A549 (cell line): ENCODE data around the gene ANO2. TPM values are rescaled to one million over a fixed set of nuclear protein-coding genes. Genes with fewer than 3 reads are reported as not detected.

ENCODE experiments used
- ATAC-seq, 2 experiments: fragments of 200-7000 bp in 1 of 2; fragments of >200 bp in 1 of 2; cut with Nextera tagmentation in 1 of 2; cut with Tn5 transposase in 1 of 2; 3 replicates each; pipeline versions ENCODE4 v1.8.0 to v1.9.1; 2018 to 2020; ENCODE audit warnings: mild to moderate bottlenecking in 1 of 2, moderate library complexity in 1 of 2
- CTCF ChIA-PET: fragments of 300-600 bp; sonication (Branson Sonifier 250); formaldehyde crosslinking; extraction: SDS; loops from one replicate; lab custom pipeline; 2021; ENCODE audit warnings: antibody characterized with exemption, inconsistent platforms; lab: Yijun Ruan, JAX
- POLR2A ChIA-PET: fragments of 350-600 bp; formaldehyde crosslinking; extraction: SDS; loops from one replicate; lab custom pipeline; 2021; ENCODE audit warnings: antibody characterized with exemption, inconsistent platforms; lab: Yijun Ruan, JAX
- DNase-seq, 2 experiments: peaks; one replicate each; pipeline versions ENCODE4 v3.0.0 to v3.0.0-alpha.2; 2011 to 2016; ENCODE audit warnings: low read depth in 1 of 2, low spot score in 1 of 2
- FAIRE-seq: peaks from 2 replicates; lab custom pipeline; 2011; peaks lifted over from hg19 to GRCh38; lab: Jason Lieb, UNC
- H3K27ac ChIP-seq, 2 experiments: fragments of >200 bp; sonication (Bioruptor Twin); formaldehyde crosslinking; 3 replicates each; pipeline ENCODE4 v1.5.1; 2016 to 2017
- H3K4me1 ChIP-seq: fragments of >200 bp; sonication (Bioruptor Twin); formaldehyde crosslinking; 3 replicates; pipeline ENCODE4 v1.6.1; 2016
- H3K4me2 ChIP-seq: fragments of >200 bp; sonication (Bioruptor Twin); formaldehyde crosslinking; 3 replicates; pipeline ENCODE4 v1.6.1; 2016
- H3K4me3 ChIP-seq: fragments of >200 bp; sonication (Bioruptor Twin); formaldehyde crosslinking; 3 replicates; pipeline ENCODE4 v1.5.1; 2016
- H3K9me3 ChIP-seq: fragments of >200 bp; sonication (Bioruptor Twin); formaldehyde crosslinking; 3 replicates; pipeline ENCODE4 v1.6.1; 2016
- BCL3 ChIP-seq: fragments of >200 bp; sonication (Bioruptor Twin); formaldehyde crosslinking; IDR thresholded peaks from 3 replicates; pipeline ENCODE4 v1.6.1; 2016
- BHLHE40 ChIP-seq: IDR thresholded peaks from 2 replicates; pipeline ENCODE4 v1.6.1; 2012; ENCODE audit warnings: low read depth, low read length, inconsistent platforms
- CBX8 ChIP-seq: fragments of 200-600 bp; sonication (generic); IDR thresholded peaks from 2 replicates; pipeline ENCODE4 v1.6.1; 2016
- CHD2 ChIP-seq: fragments of 150-350 bp; IDR thresholded peaks from 2 replicates; pipeline ENCODE4 v1.6.1; 2014; ENCODE audit warnings: low read length; ENCODE audit not compliant: partially characterized antibody
- CHD4 ChIP-seq: fragments of 200-600 bp; sonication (generic); IDR thresholded peaks from 2 replicates; pipeline ENCODE4 v1.6.1; 2016; ENCODE audit warnings: antibody characterized with exemption, mild to moderate bottlenecking, borderline replicate concordance
- E2F6 ChIP-seq: IDR thresholded peaks from 2 replicates; pipeline ENCODE4 v1.6.1; 2012; ENCODE audit warnings: low read depth, borderline replicate concordance
- EHMT2 ChIP-seq: fragments of 200-600 bp; sonication (generic); IDR thresholded peaks from 2 replicates; pipeline ENCODE4 v1.6.1; 2016; ENCODE audit warnings: antibody characterized with exemption, low read depth, mild to moderate bottlenecking, moderate library complexity
- ESRRA ChIP-seq: fragments of 150-350 bp; IDR thresholded peaks from 2 replicates; pipeline ENCODE4 v1.6.1; 2014; ENCODE audit warnings: mild to moderate bottlenecking, low read length, borderline replicate concordance
- FOSB ChIP-seq: fragments of 250-450 bp; sonication (Bioruptor Pico); IDR thresholded peaks from 2 replicates; pipeline ENCODE4 v1.5.0; 2020; ENCODE audit warnings: mild to moderate bottlenecking, moderate library complexity
- FOSL2 ChIP-seq, 2 experiments: fragments of 450-650 bp in 1 of 2; fragments of >200 bp in 1 of 2; sonication (Bioruptor Twin) in 1 of 2; formaldehyde crosslinking; IDR thresholded peaks; 2 replicates each; pipeline versions ENCODE4 v1.5.0 to v1.6.1; 2016 to 2020; ENCODE audit warnings: mild to moderate bottlenecking in 1 of 2, moderate library complexity in 1 of 2
- HES2 ChIP-seq: fragments of >200 bp; sonication (Bioruptor Twin); formaldehyde crosslinking; IDR thresholded peaks from 2 replicates; pipeline ENCODE4 v1.6.1; 2016
- HEYL ChIP-seq: fragments of 250-450 bp; sonication (Bioruptor Pico); IDR thresholded peaks from 2 replicates; pipeline ENCODE4 v1.8.0; 2021; ENCODE audit warnings: mild to moderate bottlenecking, moderate library complexity
- MAFK ChIP-seq: fragments of 450-650 bp; IDR thresholded peaks from 2 replicates; pipeline ENCODE4 v1.6.1; 2014; ENCODE audit not compliant: partially characterized antibody
- NFE2L2 ChIP-seq: fragments of 150-350 bp; conservative IDR thresholded peaks from 2 replicates; pipeline ENCODE4 v1.6.1; 2014; ENCODE audit warnings: low read length
- NR3C1 ChIP-seq: fragments of >200 bp; sonication (Bioruptor Twin); formaldehyde crosslinking; IDR thresholded peaks from 3 replicates; pipeline ENCODE4 v1.6.1; 2017
- PBX3 ChIP-seq: IDR thresholded peaks from 2 replicates; pipeline ENCODE4 v1.6.1; 2012
- POLR2AphosphoS2 ChIP-seq: conservative IDR thresholded peaks from 2 replicates; pipeline ENCODE4 v1.6.1; 2012; ENCODE audit warnings: low read length, improper control_type of control experiment, inconsistent platforms
- RCOR1 ChIP-seq: fragments of 150-350 bp; IDR thresholded peaks from 2 replicates; pipeline ENCODE4 v1.6.1; 2014; ENCODE audit warnings: antibody characterized with exemption, low read length, low read depth
- REST ChIP-seq: fragments of 200-600 bp; sonication (generic); IDR thresholded peaks from 2 replicates; pipeline ENCODE4 v1.6.1; 2016; ENCODE audit warnings: antibody characterized with exemption, mild to moderate bottlenecking, moderate library complexity
- RNF2 ChIP-seq: fragments of 200-600 bp; sonication (generic); IDR thresholded peaks from 2 replicates; pipeline ENCODE4 v1.6.1; 2016; ENCODE audit warnings: low read depth, mild to moderate bottlenecking, antibody characterized with exemption, moderate library complexity, borderline replicate concordance
- SMC3 ChIP-seq: fragments of >200 bp; sonication (Bioruptor Twin); formaldehyde crosslinking; IDR thresholded peaks from 3 replicates; pipeline ENCODE4 v1.6.1; 2018; ENCODE audit warnings: inconsistent platforms
- SREBF2 ChIP-seq: fragments of 450-650 bp; IDR thresholded peaks from 2 replicates; pipeline ENCODE4 v1.6.1; 2014; ENCODE audit warnings: mild to moderate bottlenecking, moderate library complexity
- TFCP2L1 ChIP-seq: fragments of 250-450 bp; sonication (Bioruptor Pico); IDR thresholded peaks from 2 replicates; pipeline ENCODE4 v1.5.0; 2021; ENCODE audit warnings: mild to moderate bottlenecking
- ZFP36 ChIP-seq: fragments of 450-650 bp; IDR thresholded peaks from 2 replicates; pipeline ENCODE4 v1.6.1; 2014; ENCODE audit warnings: borderline replicate concordance; ENCODE audit not compliant: partially characterized antibody
- ZSCAN20 ChIP-seq: fragments of 250-450 bp; sonication (Bioruptor Pico); IDR thresholded peaks from 2 replicates; pipeline ENCODE4 v1.8.0; 2022; ENCODE audit warnings: mild to moderate bottlenecking, moderate library complexity
- WGBS: methylation state at CpG from one replicate; pipeline ENCODE4 v1.1.6; 2017; ENCODE audit errors: missing lambda C conversion rate; 5-methylcytosine and 5-hydroxymethylcytosine counted together
- polyA plus RNA-seq, 4 experiments: library from polyadenylated mRNA; depleted of rRNA in 3 of 4; stranded (reverse); fragments of >200 nt; fragmentation: RNase III in 1 of 4; extraction: RNeasy Plus Mini Kit Qiagen cat#74134 plus additional on column Dnase treatment in 1 of 4; gene quantifications; 2 replicates in 3 of 4; 3 replicates in 1 of 4; pipeline ENCODE4 v1.2.3, GENCODE V29; 2011 to 2017

The ANO2 gene
- polyA plus RNA-seq, 2 of the 4 experiments (the other 2 are of a cell fraction) = not detected

- TF ChIP-seq CBX8 (no peak), HEYL (CRISPR knock-in tag) (no peak), POLR2AphosphoS2 (no peak), RNF2 (no peak), HES2 (no peak), NR3C1 (no peak), RCOR1 (no peak), SMC3 (no peak), TFCP2L1 (CRISPR knock-in tag) (no peak), PBX3 (no peak), ZSCAN20 (CRISPR knock-in tag) (no peak), NFE2L2 (no peak), REST (no peak), E2F6 (no peak)
- ATAC-seq (no peak), FAIRE-seq (no peak)
These were observed 425.0 kb downstream of the ANO2 start for GRCh38 chr12:5520037-5520436.

GRCh38 chr12:5518584-5519365 lies 426.3 kb downstream of the ANO2 start:
- Histone ChIP-seq H3K4me2 (no peak overlapping the region), H3K4me3 (no peak overlapping the region), H3K4me1 (no peaks in the 10 kb centered on the region), H3K27ac (no peak overlapping the region), H3K9me3 (no peaks in the 10 kb centered on the region)
- CTCF ChIA-PET = no interaction called here
- ATAC-seq (no peak), FAIRE-seq (no peak), DNase-seq (no peak)
- POLR2A ChIA-PET = no interaction called here
- 66% methylated on average over 7 of the region's 8 CpGs for WGBS
- TF ChIP-seq E2F6 = no peak
- no peak for TF ChIP-seq ESRRA
- TF ChIP-seq BCL3 = no peak
- no peak for TF ChIP-seq FOSB
- no peak for TF ChIP-seq RCOR1
- TF ChIP-seq EHMT2 = no peak
- TF ChIP-seq SMC3 = no peak
- TF ChIP-seq FOSL2 (IDR thresholded peaks at IDR 0.05) = no peak
- no peak for TF ChIP-seq FOSL2 (CRISPR knock-in tag; IDR thresholded peaks at IDR 0.05)
- no peak for TF ChIP-seq BHLHE40
- no peak for TF ChIP-seq CHD4
- no peak for TF ChIP-seq MAFK
- no peak for TF ChIP-seq ZFP36
- TF ChIP-seq CHD2 = no peak
- TF ChIP-seq SREBF2 = no peak
- TF ChIP-seq REST = no peak
- TF ChIP-seq TFCP2L1 (CRISPR knock-in tag) = no peak

More at GRCh38 chr12:5520037-5520436, 425.0 kb downstream of the ANO2 start:
- Histone ChIP-seq H3K4me2 (no peak overlapping the region), H3K4me3 (no peak overlapping the region), H3K9me3 (no peaks in the 10 kb centered on the region), H3K27ac (no peak overlapping the region), H3K4me1 (no peaks in the 10 kb centered on the region)
- ChIA-PET POLR2A (no interaction called here), CTCF (no interaction called here)
- WGBS = 0% methylated on average over 4 of the region's 4 CpGs
- no peak for DNase-seq
